NT2/D1 (cell line): Measurements from ENCODE around the gene FRAT1.

Experiments used
- SUZ12 ChIP-seq: IDR thresholded peaks from 2 replicates; pipeline ENCODE4 v1.6.1; 2011; ENCODE audit not compliant: insufficient read length, insufficient read depth; ENCODE audit errors: extremely low read depth
- ZNF274 ChIP-seq: IDR thresholded peaks from 2 replicates; pipeline ENCODE4 v1.6.1; 2011; ENCODE audit warnings: mild to moderate bottlenecking, low read depth, low read length

- TF ChIP-seq ZNF274: no peak
- TF ChIP-seq SUZ12: no peak
Measured at GRCh38 chr10:97358781-97359180, 39.7 kb downstream of the FRAT1 start.
